GM19463 (cell line): ENCODE results near the gene TPRN.

ENCODE experiments used
- ATAC-seq: cut with Tn5 transposase; IDR thresholded peaks from one replicate; pipeline ENCODE4 v1.9.1; 2021; ENCODE audit warnings: mild to moderate bottlenecking, moderate library complexity; ENCODE audit not compliant: unreplicated experiment

Gene TPRN

GRCh38 chr9:137162505-137163364 is 37.8 kb downstream of the TPRN start:
- no peak for ATAC-seq

GRCh38 chr9:137161558-137162486 is 38.7 kb downstream of the TPRN start:
- no peak for ATAC-seq

GRCh38 chr9:137160716-137161557 is 39.6 kb downstream of the TPRN start:
- ATAC-seq, result no peak

GRCh38 chr9:137160054-137160425 is 40.5 kb downstream of the TPRN start:
- no peak for ATAC-seq

GRCh38 chr9:137159105-137160053 is 41.2 kb downstream of the TPRN start:
- ATAC-seq, result no peak

GRCh38 chr9:137158625-137159024 is 41.9 kb downstream of the TPRN start:
- ATAC-seq, result no peak

GRCh38 chr9:137157618-137158415 is 42.7 kb downstream of the TPRN start:
- no peak for ATAC-seq

GRCh38 chr9:137156567-137157375 is 43.8 kb downstream of the TPRN start:
- ATAC-seq, result no peak

- ATAC-seq, result no peak
Measured at GRCh38 chr9:137152844-137153405, 47.6 kb downstream of the TPRN start.

GRCh38 chr9:137150617-137151457 is 49.7 kb downstream of the TPRN start:
- ATAC-seq, result peak; percentile 53

- ATAC-seq, result peak; percentile 21
Measured at GRCh38 chr9:137149942-137150616, 50.5 kb downstream of the TPRN start.

- no peak for ATAC-seq
Measured at GRCh38 chr9:137149363-137149762, 51.2 kb downstream of the TPRN start.

GRCh38 chr9:137148661-137149060 is 51.9 kb downstream of the TPRN start:
- no peak for ATAC-seq

GRCh38 chr9:137148242-137148641 is 52.3 kb downstream of the TPRN start:
- no peak for ATAC-seq

GRCh38 chr9:137147793-137148160 is 52.8 kb downstream of the TPRN start:
- no peak for ATAC-seq

GRCh38 chr9:137147091-137147792 is 53.3 kb downstream of the TPRN start:
- ATAC-seq, result no peak
